Activated T-cell treated with anti-CD3 and anti-CD28 coated beads for 48 hours (primary cell): ENCODE data around the gene HP.
"Not testable (repeated sequence)": the region's sequence is repeated elsewhere in the genome, so short reads cannot be mapped to it uniquely, and the experiment has no call there.

Experiments used
- DNase-seq: peaks from one replicate; pipeline ENCODE4 v3.0.0-alpha.2; 2020; ENCODE audit warnings: low read depth

The HP gene

GRCh38 chr16:72043058-72043457, 11.2 kb upstream of the HP start:
- no peak for DNase-seq

DNA sequence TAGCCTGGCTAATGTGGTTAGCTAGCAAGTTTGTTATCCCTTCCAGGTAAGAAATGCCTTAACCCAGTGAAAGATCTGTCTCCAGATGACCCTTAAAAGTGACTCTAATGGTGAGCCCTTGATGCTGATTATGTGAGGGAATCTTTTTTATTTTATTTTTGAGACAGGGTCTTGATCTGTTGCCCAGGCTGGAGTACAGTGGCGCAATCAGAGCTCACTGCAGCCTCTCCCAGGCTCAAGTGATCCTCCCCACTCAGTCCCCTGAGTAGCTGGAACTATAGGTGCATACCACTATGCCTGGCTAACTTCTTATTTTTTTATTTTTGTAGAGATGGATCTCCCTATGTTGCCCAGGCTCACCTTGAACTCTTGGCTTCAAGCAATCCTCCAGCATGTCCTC, 10.8 kb upstream of the HP start:
- no peak for DNase-seq

- no peak for DNase-seq
Measured at GRCh38 chr16:72044296-72044695, 10.0 kb upstream of the HP start.

DNA sequence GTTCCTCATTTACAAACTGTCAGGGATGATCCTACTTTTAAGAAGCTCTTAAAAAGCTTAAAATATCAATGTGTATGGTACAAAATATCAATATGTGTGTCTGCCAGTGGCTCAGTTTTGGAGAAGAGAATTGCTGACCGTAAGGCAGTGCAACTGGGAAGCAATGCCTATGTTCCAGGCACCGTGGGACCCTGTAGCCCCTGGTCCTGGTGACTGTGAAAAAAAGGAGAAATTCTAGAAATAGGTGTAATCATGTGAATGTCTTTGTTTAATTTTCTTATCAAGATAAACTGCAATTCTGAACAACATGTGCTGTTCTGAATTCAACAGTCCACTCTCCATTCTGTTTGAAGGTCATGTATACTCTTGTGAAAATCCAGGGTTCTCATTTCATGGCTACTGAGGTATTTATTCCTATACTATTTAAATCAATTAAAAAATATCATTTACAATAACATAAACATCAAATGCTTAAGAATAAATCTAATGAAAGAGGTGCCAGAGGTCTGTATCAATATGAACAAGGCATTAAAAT, 9.4 kb upstream of the HP start:
- DNase-seq = no peak

GRCh38 chr16:72049110-72049509, 5.2 kb upstream of the HP start:
- DNase-seq = no peak

GRCh38 chr16:72050769-72051464, 3.4 kb upstream of the HP start:
- no peak for DNase-seq

- no peak for DNase-seq
Measured at GRCh38 chr16:72051818-72052217, 2.5 kb upstream of the HP start.

GRCh38 chr16:72055911-72056310, 1.6 kb downstream of the HP start:
- no peak for DNase-seq

DNA sequence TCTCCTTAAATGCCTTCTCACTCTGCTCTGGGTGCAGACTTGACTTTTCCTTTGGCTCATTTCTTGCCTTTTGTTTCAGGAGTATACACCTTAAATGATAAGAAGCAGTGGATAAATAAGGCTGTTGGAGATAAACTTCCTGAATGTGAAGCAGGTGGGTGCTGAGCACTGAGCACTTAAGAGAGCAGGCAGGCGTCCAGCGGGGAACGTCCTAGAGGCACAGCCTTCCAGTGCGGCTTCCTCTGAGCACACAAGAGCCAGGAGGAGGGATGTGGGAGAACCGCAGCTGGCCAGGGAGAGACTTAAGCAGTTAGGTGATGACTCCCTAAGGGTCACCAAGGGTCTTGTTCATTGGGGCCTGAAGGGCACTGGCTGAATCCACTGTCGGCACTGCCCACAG, 3.0 kb downstream of the HP start:
- DNase-seq = not testable (repeated sequence)

DNA sequence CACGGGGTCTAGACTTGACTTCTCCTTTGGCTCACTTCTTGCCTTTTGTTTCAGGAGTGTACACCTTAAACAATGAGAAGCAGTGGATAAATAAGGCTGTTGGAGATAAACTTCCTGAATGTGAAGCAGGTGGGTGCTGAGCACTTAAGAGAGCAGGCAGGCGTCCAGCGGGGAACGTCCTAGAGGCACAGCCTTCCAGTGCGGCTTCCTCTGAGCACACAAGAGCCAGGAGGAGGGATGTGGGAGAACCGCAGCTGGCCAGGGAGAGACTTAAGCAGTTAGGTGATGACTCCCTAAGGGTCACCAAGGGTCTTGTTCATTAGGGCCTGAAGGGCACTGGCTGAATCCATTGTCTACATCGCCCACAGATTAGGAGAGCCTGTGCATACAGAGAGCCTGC, 4.8 kb downstream of the HP start:
- DNase-seq = not testable (repeated sequence)

- no peak for DNase-seq
Measured at GRCh38 chr16:72060405-72060804, 6.1 kb downstream of the HP start.

GRCh38 chr16:72061564-72061963, 7.3 kb downstream of the HP start:
- DNase-seq = no peak

DNA sequence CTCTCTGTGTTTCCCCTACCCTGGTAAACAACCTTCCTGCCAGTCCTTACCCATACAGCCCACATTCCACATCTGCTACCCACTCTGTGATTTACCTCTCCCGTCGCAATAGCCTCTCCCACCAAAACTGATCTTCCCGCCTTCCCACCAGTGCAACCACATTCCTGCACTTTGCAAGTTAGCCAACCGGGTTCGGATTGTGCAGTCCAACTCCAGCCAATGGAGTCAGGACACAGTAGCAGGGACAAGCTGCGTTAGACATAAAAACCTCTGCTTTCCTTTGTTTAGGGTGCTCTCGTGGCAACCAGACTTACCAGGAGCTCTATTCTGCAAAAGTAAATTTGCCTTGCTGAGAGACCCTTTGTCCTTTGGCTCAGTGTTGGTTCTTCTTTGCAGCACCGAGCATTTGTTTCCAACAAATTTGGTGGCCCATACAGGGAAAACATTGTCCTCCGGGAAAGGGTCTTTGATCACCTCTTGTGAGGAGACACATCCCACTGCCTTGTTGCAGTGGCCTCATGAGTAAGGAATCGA, 10.1 kb downstream of the HP start:
- DNase-seq = no peak

DNA sequence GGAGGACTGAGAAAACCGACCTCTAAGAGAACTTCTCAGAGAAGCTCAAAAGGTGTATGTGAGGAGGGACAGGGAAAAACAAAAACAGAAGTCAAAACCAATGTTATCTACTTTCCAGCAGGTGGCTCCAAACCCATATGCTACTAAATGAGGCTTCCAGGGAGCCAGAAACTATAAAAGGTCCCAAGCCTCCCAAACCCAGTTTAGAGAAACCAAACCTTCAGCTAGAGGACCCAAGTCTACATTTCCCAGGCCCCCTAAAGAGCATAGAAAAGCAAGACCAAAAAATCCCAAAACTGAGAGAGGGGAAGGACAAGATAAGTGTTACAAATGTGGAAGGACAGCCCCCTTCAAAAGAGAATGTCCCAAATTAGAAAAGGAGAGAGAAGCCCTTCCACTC, 12.4 kb downstream of the HP start:
- no peak for DNase-seq

- no peak for DNase-seq
Measured at GRCh38 chr16:72068930-72069329, 14.6 kb downstream of the HP start.

GRCh38 chr16:72072514-72073342, 18.4 kb downstream of the HP start:
- DNase-seq = no peak

DNA sequence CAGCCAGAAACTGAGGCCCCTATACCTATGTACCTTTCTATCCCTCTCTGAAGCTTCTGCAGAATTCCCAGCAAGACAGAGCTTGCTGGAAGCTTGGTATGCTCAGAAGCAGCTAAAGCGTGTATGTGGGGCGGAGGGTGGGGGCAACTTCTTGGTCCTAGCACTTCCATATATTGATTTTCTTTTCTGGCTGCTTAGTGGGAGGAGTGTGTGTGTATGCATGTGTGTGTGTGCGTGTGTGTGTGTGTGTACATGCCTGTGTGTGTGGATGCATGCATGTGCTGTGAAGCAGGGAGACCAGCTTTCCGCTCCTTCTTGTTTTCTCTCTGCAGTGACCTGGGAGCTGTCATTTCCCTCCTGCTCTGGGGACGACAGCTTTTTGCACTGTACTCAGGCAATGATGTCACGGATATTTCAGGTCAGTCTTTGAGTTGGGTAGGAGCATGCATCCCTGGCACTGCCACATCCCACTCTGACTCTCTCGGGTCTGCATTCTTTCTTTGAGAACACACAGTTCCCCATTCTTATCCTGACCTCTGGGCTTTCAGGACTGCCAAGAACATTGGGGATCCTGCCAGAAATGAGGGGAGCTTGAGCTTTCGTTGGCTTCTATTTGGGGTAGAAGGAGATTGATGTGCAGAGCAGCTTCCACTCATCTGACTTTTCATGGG, 19.4 kb downstream of the HP start:
- DNase-seq = no peak

DNA sequence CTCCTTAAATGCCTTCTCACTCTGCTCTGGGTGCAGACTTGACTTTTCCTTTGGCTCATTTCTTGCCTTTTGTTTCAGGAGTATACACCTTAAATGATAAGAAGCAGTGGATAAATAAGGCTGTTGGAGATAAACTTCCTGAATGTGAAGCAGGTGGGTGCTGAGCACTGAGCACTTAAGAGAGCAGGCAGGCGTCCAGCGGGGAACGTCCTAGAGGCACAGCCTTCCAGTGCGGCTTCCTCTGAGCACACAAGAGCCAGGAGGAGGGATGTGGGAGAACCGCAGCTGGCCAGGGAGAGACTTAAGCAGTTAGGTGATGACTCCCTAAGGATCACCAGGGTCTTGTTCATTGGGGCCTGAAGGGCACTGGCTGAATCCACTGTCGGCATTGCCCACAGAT, 20.8 kb downstream of the HP start:
- not testable (repeated sequence) for DNase-seq

- not testable (repeated sequence) for DNase-seq
Measured at GRCh38 chr16:72076991-72077706, 22.8 kb downstream of the HP start.

- no peak for DNase-seq
Measured at GRCh38 chr16:72083778-72084404, 29.6 kb downstream of the HP start.

GRCh38 chr16:72084445-72084844, 30.1 kb downstream of the HP start:
- no peak for DNase-seq
